ENCODE data around the gene MYLK3. TPM values are rescaled to one million over a fixed set of nuclear protein-coding genes. Genes with fewer than 3 reads are reported as not detected.
"Not testable (repeated sequence)": the region's sequence is repeated elsewhere in the genome, so short reads cannot be mapped to it uniquely, and the experiment has no call there.

Gene MYLK3
- total RNA-seq, 2 experiments from 2014 or later: 0.38 TPM; not detected in 1

GRCh38 chr16:46788891-46789474 is 40.8 kb upstream of the MYLK3 start:
- Histone ChIP-seq H3K9me3 (ENCODE audit: control insufficient read depth in 1 of 2, insufficient read depth in 1 of 2, low read length in 2 of 2) (peaks cover 5 to 16% of the 10 kb centered on the region in 2 experiments), H3K27me3 (ENCODE audit: control insufficient read depth in 1 of 2, insufficient read depth in 2 of 2, low read length in 2 of 2) (no peaks in the 10 kb centered on the region), H3K27ac (ENCODE audit: low read depth in 1 of 2, low read length in 2 of 2) (no peak overlapping the region), H3K36me3 (ENCODE audit: insufficient read depth, low read length) (no peaks in the 10 kb centered on the region), H3K4me3 (ENCODE audit: low read length) (no peak overlapping the region), H3K4me1 (ENCODE audit: insufficient read depth, low read length) (peaks cover 11% of the 10 kb centered on the region)
- CTCF ChIA-PET: interaction anchor here (0.7 kb wide), 1 partner anchor 9 kb away, joined by 4 read pairs; no protein-coding TSS in a partner anchor
- peaks cover 19% of the 10 kb centered on the region for H3K4me1 Mint-ChIP-seq (ENCODE audit: low read depth)
- H3K27ac Mint-ChIP-seq: peak overlapping the region; percentile 30
- POLR2A ChIA-PET: interaction anchor here (1.1 to 1.7 kb wide), 2 partner anchors 18 to 102 kb away, joined by 3 to 6 read pairs; no protein-coding TSS in a partner anchor
- no peak for TF ChIP-seq CTCF (IDR thresholded peaks at IDR 0.05)
- peaks cover 15% of the 10 kb centered on the region for H3K36me3 Mint-ChIP-seq (ENCODE audit: low read depth)
- intact Hi-C loops (cut with DNase I, micrococcal nuclease): no loop called here
- peaks cover 9% of the 10 kb centered on the region for H3K9me3 Mint-ChIP-seq
- ATAC-seq (ENCODE audit: poor library complexity) (no peak), DNase-seq (no peak)
- no peaks in the 10 kb centered on the region for H3K27me3 Mint-ChIP-seq
- H3K4me3 Mint-ChIP-seq: peak overlapping the region; percentile 49

GRCh38 chr16:46787909-46788308 is 39.8 kb upstream of the MYLK3 start:
- peak in 3 of 14 experiments; percentile 10 to 20 (median 20) for DNase-seq
- peaks cover 5% of the 10 kb centered on the region for H3K9me3 Mint-ChIP-seq
- Histone ChIP-seq H3K27ac (ENCODE audit: low read depth in 1 of 2, low read length in 2 of 2) (no peak overlapping the region), H3K27me3 (ENCODE audit: control insufficient read depth in 1 of 2, insufficient read depth in 2 of 2, low read length in 2 of 2) (no peaks in the 10 kb centered on the region), H3K4me3 (ENCODE audit: low read length) (no peak overlapping the region), H3K4me1 (ENCODE audit: insufficient read depth, low read length) (peaks cover 11% of the 10 kb centered on the region), H3K9me3 (ENCODE audit: control insufficient read depth in 1 of 2, insufficient read depth in 1 of 2, low read length in 2 of 2) (peaks cover 5 to 16% of the 10 kb centered on the region in 2 experiments), H3K36me3 (ENCODE audit: insufficient read depth, low read length) (no peaks in the 10 kb centered on the region)
- intact Hi-C loops (cut with DNase I, micrococcal nuclease): no loop called here
- no peak overlapping the region for H3K4me3 Mint-ChIP-seq
- no peak overlapping the region for H3K27ac Mint-ChIP-seq
- no peaks in the 10 kb centered on the region for H3K27me3 Mint-ChIP-seq
- no peak for TF ChIP-seq CTCF (IDR thresholded peaks at IDR 0.05)
- peaks cover 11% of the 10 kb centered on the region for H3K36me3 Mint-ChIP-seq (ENCODE audit: low read depth)
- CTCF ChIA-PET: interaction anchor here (0.6 to 0.7 kb wide), 2 partner anchors 22 to 1464 kb away, joined by 3 to 5 read pairs; no protein-coding TSS in a partner anchor
- POLR2A ChIA-PET: no interaction called here
- peaks cover 19% of the 10 kb centered on the region for H3K4me1 Mint-ChIP-seq (ENCODE audit: low read depth)
- ATAC-seq (ENCODE audit: poor library complexity): no peak

GRCh38 chr16:46785076-46785845 is 37.1 kb upstream of the MYLK3 start:
- ChIA-PET POLR2A (no interaction called here), CTCF (interaction anchor here (1.4 kb wide), 1 partner anchor 10 kb away, joined by 5 read pairs; no protein-coding TSS in a partner anchor)
- no peak overlapping the region for H3K4me3 ChIP-seq (ENCODE audit: low read length)
- no peaks in the 10 kb centered on the region for H3K27me3 ChIP-seq (ENCODE audit: control insufficient read depth in 1 of 2, insufficient read depth in 2 of 2, low read length in 2 of 2)
- peaks cover 5 to 16% of the 10 kb centered on the region in 2 experiments for H3K9me3 ChIP-seq (ENCODE audit: control insufficient read depth in 1 of 2, insufficient read depth in 1 of 2, low read length in 2 of 2)
- no peak overlapping the region for H3K4me3 Mint-ChIP-seq
- no peaks in the 10 kb centered on the region for H3K36me3 ChIP-seq (ENCODE audit: insufficient read depth, low read length)
- DNase-seq (no peak), ATAC-seq (ENCODE audit: poor library complexity) (no peak)
- no peak overlapping the region for H3K27ac ChIP-seq (ENCODE audit: low read depth in 1 of 2, low read length in 2 of 2)
- no peak for TF ChIP-seq CTCF (IDR thresholded peaks at IDR 0.05)
- H3K27ac Mint-ChIP-seq: no peak overlapping the region
- peaks cover 7% of the 10 kb centered on the region for H3K4me1 ChIP-seq (ENCODE audit: insufficient read depth, low read length)
- peaks cover 2% of the 10 kb centered on the region for H3K9me3 Mint-ChIP-seq
- H3K27me3 Mint-ChIP-seq: no peaks in the 10 kb centered on the region
- H3K36me3 Mint-ChIP-seq (ENCODE audit: low read depth): no peaks in the 10 kb centered on the region
- H3K4me1 Mint-ChIP-seq (ENCODE audit: low read depth): peaks cover 12% of the 10 kb centered on the region
- intact Hi-C loops (cut with DNase I, micrococcal nuclease): loop anchor here in 1 of 2 experiments (2.0 kb wide), 1 partner anchor 94 kb away; no protein-coding TSS in a partner anchor

GRCh38 chr16:46784569-46784968 is 36.4 kb upstream of the MYLK3 start:
- H3K9me3 Mint-ChIP-seq; H3K4me3 ChIP-seq (ENCODE audit: low read length); H3K4me1 ChIP-seq (ENCODE audit: insufficient read depth, low read length); H3K4me1 Mint-ChIP-seq (ENCODE audit: low read depth); POLR2A ChIA-PET; H3K4me3 Mint-ChIP-seq; H3K36me3 Mint-ChIP-seq (ENCODE audit: low read depth); H3K36me3 ChIP-seq (ENCODE audit: insufficient read depth, low read length); ATAC-seq (ENCODE audit: poor library complexity); H3K27me3 Mint-ChIP-seq; H3K27ac ChIP-seq (ENCODE audit: low read depth in 1 of 2, low read length in 2 of 2); H3K27me3 ChIP-seq (ENCODE audit: control insufficient read depth in 1 of 2, insufficient read depth in 2 of 2, low read length in 2 of 2); DNase-seq; H3K27ac Mint-ChIP-seq: not testable (repeated sequence)
- CTCF ChIA-PET: interaction anchor here (1.4 kb wide), 1 partner anchor 9 kb away, joined by 5 read pairs; no protein-coding TSS in a partner anchor
- H3K9me3 ChIP-seq (ENCODE audit: control insufficient read depth in 1 of 2, insufficient read depth in 1 of 2, low read length in 2 of 2): peaks cover 5 to 16% of the 10 kb centered on the region in 2 experiments
- intact Hi-C loops (cut with DNase I, micrococcal nuclease): loop anchor here in 1 of 2 experiments (2.0 kb wide), 1 partner anchor 94 kb away; no protein-coding TSS in a partner anchor

Data from CD4-positive, alpha-beta T cell (primary cell).